Effector CD8-positive, alpha-beta T cell (primary cell): ENCODE data around the gene RASGRF1.
A peak's percentile ranks its signal among the peaks of the same experiment; 100 is the strongest.

Experiments used
- DNase-seq: peaks from one replicate; lab custom pipeline; 2025; lab: John Stamatoyannopoulos, UW

The RASGRF1 gene

DNA sequence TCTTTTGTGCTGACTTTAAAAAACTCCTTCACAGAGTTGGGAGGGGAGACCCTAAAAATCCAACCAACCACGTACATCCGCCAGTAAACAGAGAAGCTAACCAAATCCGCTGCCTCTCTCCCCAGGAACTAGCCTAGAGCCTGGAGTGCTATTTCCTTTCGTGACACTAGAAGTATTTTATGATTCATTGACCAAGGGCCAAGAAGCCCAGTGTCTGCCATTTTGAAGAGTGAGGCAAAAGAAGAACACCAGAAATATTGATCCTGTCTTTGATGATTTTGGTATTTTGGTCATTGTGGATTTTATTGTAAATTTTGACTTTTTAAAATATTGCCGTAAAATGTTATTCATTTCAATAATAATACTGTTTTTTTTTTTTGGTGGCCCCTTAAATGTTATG lies 135.2 kb downstream of the RASGRF1 start:
- DNase-seq, result no peak

GRCh38 chr15:78951841-78952238 lies 138.7 kb downstream of the RASGRF1 start:
- DNase-seq, result no peak

DNA sequence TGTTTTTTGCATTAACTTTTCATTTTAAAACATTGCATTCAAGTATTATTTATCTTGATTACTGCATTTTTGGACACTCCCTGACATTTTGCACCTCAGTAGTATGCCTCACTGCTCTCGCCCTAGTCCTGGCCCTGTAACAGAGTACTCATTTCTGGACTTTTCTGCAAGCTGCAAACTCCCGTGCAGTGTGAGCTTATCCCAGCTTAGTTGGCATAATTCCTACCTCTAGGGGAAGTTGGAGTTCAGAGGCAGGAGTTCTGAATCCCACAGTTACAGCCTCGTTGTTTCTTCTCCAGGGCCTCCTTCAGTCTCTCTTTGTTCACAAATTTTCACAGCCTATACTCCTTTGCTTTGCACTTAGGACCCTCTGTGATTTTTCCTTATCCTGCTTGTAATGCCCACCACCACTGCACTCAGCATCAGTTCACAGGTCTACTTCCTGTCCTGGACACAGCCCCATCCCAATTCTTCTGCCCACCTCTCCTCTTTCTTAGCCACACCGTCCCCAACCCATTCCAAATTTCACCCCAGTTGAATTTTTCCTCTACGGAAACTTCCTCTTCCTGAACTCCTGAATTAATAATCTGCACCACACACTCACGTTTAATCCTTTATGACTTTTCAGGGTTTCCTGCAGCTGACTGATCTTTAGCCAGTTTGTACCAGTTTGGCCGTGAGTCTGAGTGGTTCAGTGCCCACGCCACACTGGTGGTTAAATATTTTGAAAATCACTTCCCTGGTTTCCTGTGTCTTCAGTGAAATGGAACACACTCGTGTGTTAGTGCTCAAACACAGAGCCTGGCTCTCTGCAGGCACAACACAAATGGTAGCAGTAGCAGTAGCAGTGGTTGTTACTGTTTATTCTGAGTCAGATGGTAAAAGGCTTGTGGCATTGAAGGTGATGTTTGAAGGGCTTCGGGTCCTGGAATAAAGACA lies 139.4 kb downstream of the RASGRF1 start:
- DNase-seq, result no peak

DNA sequence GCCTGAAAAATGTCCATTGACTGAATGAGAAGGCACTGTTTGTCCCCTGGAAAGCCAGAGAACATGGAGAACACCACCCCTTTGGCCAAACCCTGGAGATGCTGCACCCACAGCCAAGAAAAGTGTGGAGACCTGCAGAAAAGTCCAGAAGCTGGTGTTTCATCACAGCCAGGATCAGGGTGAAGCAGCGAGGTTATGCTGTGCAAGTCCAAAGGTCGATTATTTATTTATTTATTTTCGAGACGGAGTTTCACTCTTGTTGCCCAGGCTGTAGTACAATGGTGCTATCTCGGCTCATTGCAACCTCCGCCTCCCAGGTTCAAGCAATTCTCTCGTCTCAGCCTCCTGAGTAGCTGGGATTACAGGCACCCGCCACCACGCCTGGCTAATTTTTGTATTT lies 140.2 kb downstream of the RASGRF1 start:
- no peak for DNase-seq

DNA sequence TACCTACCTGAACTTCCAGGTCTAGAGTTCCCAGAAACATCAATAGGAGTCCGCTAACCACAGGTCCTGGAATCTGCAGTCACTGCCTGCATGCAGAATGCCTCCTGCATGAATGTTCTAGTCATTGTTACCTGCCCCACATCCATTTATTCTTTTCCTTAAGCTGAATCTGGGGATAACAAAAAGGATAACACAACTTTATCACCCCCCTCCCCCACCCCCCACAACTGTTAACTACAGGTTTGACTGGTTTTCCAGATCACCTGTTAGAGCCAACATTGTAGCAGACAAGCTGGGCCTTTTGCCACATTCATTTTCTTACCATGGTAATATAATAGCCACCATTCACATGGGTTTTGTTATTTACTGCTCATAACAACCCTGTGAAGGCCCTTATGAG lies 141.1 kb downstream of the RASGRF1 start:
- no peak for DNase-seq

- DNase-seq, result no peak
These were observed 143.1 kb downstream of the RASGRF1 start for GRCh38 chr15:78947506-78947905.

- DNase-seq, result no peak
These were observed 144.1 kb downstream of the RASGRF1 start for GRCh38 chr15:78946493-78946892.

- DNase-seq, result peak; percentile 64
These were observed 145.7 kb downstream of the RASGRF1 start, which contains the start of gene CTSH for GRCh38 chr15:78944669-78945407. TSS of gene CTSH (minus strand) at chr15:78945046. CDS start at chr15:78944981, 65 bp downstream.

DNA sequence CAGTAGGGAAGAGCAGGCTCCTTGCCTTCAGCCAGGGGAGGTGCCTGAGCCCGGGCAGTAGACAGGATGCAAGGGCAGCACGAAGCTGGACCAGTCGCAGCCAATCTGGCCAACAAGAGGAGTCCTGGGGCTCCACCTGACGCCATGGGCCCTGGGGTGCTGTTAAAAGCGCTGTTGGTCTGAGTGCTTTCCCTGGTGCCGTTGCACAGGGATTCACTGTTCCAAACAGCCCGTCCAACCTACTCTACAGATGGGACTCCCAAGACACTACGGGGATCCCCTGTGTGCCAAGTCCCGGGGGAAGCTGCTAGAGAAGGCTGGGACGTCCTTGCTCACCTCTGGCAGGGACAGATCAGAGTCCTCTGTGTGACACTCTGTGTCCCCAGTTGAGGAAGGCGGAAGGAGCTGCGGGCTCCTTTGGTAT lies 146.4 kb downstream of the RASGRF1 start:
- DNase-seq, result no peak

DNA sequence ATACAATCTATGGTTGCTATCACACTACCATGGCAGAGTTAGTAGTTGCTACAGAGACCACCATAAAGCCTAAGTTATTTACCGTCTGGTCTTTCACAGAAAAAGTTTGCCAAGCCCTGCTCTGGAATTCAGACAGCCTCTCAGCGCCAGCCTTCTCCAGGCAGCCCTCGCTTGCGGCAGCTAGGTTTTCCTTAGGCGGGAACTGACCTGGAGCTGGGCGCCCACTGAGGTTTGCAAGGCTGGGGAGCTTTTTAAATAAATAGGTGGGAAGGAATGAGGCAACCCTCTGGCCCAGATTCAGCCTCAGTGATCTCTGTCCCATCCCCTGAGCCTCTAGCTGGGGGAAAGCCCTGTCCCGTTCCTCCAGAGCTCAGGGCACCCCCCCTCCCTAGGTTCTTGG lies 146.9 kb downstream of the RASGRF1 start:
- DNase-seq, result no peak

DNA sequence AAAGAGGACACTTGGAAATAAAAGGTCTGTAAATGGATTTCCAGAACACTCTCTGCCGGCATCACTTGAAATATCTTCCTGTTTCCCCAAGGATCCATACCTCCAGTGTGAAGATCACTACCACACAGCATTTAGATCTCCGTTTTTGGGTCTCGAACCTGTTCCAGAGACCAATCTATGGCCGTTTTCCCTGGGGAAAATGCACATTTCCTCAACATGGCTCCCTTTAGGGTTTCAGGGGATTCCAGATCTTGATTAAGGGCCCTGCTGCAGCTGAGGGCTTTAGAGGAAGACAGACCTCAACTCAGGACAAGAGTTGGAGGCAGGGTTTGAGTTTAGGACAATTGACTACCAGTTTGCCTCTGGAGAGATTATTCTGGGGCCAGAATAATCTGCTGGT lies 147.8 kb downstream of the RASGRF1 start:
- DNase-seq, result no peak

DNA sequence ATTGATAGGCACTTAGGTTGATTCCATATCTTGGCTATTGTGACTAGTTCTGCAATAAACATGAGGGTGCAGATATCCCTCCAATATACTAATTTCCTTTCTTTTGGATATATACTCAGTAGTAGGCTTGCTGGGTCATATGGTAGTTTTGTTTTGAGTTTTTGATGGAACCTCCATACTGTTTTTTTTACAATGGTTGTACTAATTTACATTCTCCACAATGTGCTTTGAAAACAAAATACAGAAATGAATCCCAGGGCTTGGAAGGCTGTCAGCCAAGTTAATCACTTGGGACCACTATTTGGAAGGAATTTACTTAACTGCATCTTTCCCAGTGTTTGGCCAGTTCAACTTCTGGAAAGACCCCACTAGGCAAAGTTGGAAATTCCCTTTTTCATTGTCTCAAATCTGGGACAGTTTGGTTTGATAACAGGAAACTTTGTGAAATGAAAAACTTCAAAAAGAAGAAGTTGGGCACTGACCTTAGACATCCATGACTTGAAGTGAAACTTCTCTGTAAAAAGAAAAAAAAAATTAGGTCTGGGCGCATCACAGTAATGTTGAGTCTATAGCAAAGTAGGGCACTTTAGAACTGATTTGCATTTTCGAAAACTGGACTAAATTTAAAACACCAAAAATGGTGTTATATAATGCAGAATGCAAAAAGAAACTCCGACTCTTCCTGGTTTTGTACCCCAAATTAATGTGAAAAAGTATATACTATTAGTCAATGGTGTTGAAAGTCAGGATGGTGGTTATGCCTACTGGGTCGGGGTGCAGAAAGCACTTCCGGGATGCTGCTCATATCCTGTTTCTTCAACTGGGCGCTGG lies 151.7 kb downstream of the RASGRF1 start:
- no peak for DNase-seq

- DNase-seq, result no peak
These were observed 153.3 kb downstream of the RASGRF1 start for GRCh38 chr15:78937132-78937739.

DNA sequence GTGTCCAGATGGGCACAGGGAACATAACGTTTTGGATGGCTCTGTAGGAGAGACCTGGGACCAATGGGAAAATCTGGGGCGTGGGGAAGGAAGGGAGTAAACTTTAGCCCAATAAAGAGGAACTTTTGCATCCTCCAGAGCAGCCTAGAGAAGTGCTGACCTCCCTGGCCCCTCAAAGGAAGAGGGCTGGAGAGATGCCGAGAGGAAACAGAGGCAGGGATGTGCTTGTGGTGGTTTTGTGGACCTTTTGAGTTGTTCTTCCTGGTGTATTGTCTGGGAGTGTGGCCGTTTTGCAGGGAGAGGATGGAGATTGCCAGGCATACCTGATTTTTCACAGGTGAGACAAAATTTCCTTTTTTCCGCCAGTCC lies 155.9 kb downstream of the RASGRF1 start:
- no peak for DNase-seq

- DNase-seq, result no peak
These were observed 156.5 kb downstream of the RASGRF1 start for GRCh38 chr15:78933823-78934654.

DNA sequence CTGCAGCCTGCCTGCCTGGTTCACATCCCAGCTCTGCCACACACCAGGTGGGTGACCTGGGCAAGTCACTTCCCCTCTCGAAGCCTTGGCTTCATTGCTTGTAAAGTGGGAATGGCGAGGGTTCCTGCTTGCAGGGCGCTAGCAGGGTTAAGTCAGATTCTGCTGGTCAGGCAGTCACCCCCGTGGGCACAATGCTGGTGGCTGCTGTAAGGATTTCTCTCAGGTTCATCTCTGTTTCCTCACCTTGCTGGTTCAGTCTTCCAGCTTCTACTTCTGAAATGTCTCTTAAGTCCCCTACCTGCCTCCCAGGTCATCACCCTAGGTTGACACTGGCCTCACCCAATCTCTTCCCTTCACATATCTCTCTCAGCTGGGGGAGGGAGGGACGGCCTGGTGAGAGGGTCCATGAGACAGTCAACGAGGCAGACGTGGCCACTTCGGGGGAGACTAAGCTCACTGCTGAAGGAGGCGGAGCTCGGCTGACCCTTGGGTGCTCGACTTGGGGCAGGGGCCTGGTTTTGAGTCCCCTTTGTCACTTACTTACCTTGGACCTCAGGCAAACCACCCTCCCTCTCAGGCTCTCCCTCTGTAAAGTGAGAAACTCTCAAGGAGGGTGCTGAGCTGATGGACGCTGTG lies 157.3 kb downstream of the RASGRF1 start:
- DNase-seq, result no peak

DNA sequence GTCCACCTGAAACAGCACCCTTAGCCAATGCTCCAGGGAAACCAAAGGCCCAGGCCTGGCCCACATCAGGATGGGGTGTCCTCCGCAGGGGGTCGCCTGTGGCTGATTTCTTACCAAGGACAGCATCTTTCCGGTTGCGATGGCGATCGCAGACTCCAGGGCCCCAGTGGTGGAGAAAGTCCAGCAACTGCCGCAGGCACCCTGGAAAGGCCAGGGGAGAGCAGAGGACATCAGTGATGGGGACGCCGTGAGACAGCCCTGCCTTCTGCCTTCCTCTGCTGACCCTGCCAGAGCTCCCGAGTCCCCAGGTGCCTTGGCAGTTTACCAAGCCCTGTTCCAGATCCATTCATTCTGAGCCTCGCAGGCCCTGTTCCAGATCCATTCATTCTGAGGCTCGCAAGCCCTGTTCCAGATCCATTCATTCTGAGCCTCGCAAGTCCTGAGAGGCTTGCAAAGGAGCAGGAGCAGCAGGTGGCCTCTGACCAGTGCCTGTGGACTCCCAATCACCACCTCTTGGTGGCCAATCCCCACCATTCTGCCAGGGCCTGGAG lies 158.2 kb downstream of the RASGRF1 start:
- DNase-seq, result no peak

- no peak for DNase-seq
These were observed 158.9 kb downstream of the RASGRF1 start for GRCh38 chr15:78931439-78932257.
